HG03442 (cell line): Measurements from ENCODE around the gene MCM9.
"Not testable (repeated sequence)": the region's sequence is repeated elsewhere in the genome, so short reads cannot be mapped to it uniquely, and the experiment has no call there.

Experiments used
- ATAC-seq: cut with Tn5 transposase; IDR thresholded peaks from one replicate; pipeline ENCODE4 v1.9.1; 2021; ENCODE audit warnings: mild to moderate bottlenecking, moderate library complexity; ENCODE audit not compliant: unreplicated experiment

MCM9 gene

GRCh38 chr6:118808793-118809638, 125.9 kb downstream of the MCM9 start:
- peak; percentile 44 for ATAC-seq

- no peak for ATAC-seq
Measured at GRCh38 chr6:118804091-118804490, 130.9 kb downstream of the MCM9 start.

GRCh38 chr6:118801257-118801656, 133.7 kb downstream of the MCM9 start:
- no peak for ATAC-seq

GRCh38 chr6:118800394-118801071, 134.4 kb downstream of the MCM9 start:
- peak; percentile 95 for ATAC-seq

GRCh38 chr6:118799826-118800225, 135.1 kb downstream of the MCM9 start:
- no peak for ATAC-seq

GRCh38 chr6:118796548-118796947, 138.4 kb downstream of the MCM9 start:
- not testable (repeated sequence) for ATAC-seq

- ATAC-seq, result no peak
Measured at GRCh38 chr6:118791499-118791898, 143.5 kb downstream of the MCM9 start.

GRCh38 chr6:118789954-118790353, 145.0 kb downstream of the MCM9 start:
- ATAC-seq, result no peak

GRCh38 chr6:118789419-118789818, 145.5 kb downstream of the MCM9 start:
- no peak for ATAC-seq

GRCh38 chr6:118788702-118789101, 146.3 kb downstream of the MCM9 start:
- ATAC-seq, result no peak

GRCh38 chr6:118787724-118788423, 147.1 kb downstream of the MCM9 start:
- no peak for ATAC-seq

GRCh38 chr6:118786596-118787453, 148.1 kb downstream of the MCM9 start:
- ATAC-seq, result no peak

- no peak for ATAC-seq
Measured at GRCh38 chr6:118785601-118786000, 149.4 kb downstream of the MCM9 start.

- ATAC-seq, result no peak
Measured at GRCh38 chr6:118784641-118785164, 150.3 kb downstream of the MCM9 start.

- ATAC-seq, result no peak
Measured at GRCh38 chr6:118783931-118784550, 150.9 kb downstream of the MCM9 start.

- no peak for ATAC-seq
Measured at GRCh38 chr6:118782651-118783050, 152.3 kb downstream of the MCM9 start.

- ATAC-seq, result no peak
Measured at GRCh38 chr6:118781897-118782296, 153.1 kb downstream of the MCM9 start.

- no peak for ATAC-seq
Measured at GRCh38 chr6:118780668-118781067, 154.3 kb downstream of the MCM9 start.

GRCh38 chr6:118776607-118777549, 158.1 kb downstream of the MCM9 start:
- ATAC-seq, result peak; percentile 80
